ENCODE data around the gene RBMS3.

The RBMS3 gene

DNA sequence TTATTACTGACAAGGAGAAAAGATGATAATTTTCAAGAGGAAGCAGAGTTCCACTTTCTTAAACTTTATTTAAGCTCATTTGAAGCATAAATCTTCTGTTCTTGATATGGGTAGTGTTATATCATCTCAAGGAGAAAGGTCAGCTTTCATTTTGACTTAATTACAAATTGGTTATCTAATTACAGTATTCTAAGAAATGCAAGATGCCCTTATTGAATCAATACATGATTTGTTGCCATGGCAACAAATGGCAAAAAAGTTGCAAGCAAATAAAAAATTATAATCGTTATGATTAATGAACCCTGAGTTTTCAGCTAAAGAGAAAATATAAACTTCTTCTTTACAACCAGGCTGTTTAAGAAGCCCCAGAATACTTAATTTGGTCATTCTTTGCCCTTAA lies 622.7 kb downstream of the RBMS3 start:
- FAIRE-seq (no peak), DNase-seq (ENCODE audit: insufficient read length, low spot score) (no peak)

DNA sequence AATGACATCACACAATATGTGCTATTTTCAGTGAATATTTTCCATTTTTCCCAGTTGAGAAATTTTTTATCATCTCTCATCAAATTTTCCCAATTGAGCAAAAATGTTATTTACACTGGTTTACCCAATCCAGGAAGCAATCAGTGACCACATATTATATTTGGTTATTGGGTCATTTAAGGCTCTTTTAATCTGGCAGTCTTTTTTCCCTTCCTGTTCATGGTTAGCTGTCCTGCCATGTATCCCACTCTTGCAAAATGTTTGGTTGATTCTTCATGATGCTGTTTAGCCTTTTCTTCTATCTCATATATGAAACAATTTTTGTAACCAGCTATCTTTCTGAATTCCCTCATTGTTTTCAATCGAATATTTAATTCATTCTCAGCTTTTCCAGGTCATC lies 626.0 kb downstream of the RBMS3 start:
- FAIRE-seq: no peak
- no peak for DNase-seq (ENCODE audit: insufficient read length, low spot score)

DNA sequence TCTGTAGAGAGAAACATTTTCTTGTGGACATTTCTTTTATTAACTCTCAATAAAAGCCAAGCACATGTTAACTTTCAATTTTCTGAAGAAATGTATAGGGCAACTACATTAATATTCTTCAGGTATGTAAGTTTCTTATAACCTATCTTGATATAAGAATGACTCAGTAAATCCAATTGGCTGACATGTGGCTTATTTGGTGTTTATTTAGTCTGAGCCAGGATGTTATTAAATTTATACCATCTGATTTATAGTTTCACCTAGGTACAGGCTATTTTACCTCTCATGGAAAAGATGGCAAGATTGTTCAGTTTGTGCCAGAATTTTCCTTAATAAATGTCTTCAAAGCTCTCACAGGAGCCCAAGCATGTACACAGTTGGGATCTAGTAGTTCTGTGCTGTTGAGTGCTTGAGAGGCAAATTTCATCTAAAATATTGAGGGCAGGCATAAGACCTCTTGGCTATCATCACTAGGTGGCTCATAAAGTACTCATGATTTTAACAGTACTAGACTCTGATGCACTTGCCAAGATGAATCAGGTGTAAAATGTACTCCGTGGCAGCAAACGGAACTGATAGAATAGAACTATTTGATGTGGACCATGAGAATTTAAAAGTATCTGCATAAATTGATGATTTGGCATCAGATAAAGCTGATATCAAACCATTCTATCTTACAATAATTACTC lies 631.9 kb downstream of the RBMS3 start:
- no peak for FAIRE-seq
- no peak for DNase-seq (ENCODE audit: insufficient read length, low spot score)

DNA sequence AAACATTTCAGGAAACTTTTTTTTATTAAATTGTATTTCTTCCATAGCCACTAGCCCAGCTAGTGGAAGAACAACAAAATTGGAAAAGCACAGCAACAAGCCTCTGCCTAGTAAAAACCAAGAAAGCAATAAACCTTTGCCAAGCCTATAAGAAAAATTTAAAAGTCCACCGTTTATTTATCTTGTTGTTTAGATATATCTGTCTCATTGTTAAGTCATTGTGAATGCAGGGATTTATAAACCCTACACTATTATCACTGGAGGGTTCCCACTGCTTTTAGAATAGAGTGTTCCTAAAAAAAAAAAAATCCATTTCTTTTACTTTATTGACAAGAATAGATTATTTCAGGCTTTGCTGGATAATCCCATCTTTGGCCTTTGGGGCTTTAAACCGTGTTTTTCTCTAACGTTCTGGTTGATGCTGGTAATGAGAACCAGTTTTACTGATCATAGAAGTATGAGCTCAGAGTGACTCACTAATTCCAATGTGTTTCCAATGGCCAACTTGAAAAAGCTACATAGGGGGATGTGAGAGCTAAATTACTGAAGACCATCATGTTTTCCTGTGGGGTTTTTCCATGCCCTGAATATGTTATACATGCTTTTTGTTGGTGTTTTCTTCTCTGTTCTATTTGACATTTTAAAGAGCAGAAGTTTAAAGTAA lies 634.1 kb downstream of the RBMS3 start:
- DNase-seq (ENCODE audit: insufficient read length, low spot score) (no peak), FAIRE-seq (no peak)

- DNase-seq (ENCODE audit: insufficient read length, low spot score): no peak
- no peak for FAIRE-seq
Measured at GRCh38 chr3:29919571-29919970, 638.7 kb downstream of the RBMS3 start.

GRCh38 chr3:29922992-29923746 lies 642.3 kb downstream of the RBMS3 start:
- DNase-seq (ENCODE audit: insufficient read length, low spot score): no peak
- no peak for FAIRE-seq

GRCh38 chr3:29924783-29925561 lies 644.1 kb downstream of the RBMS3 start:
- FAIRE-seq: no peak
- no peak for DNase-seq (ENCODE audit: insufficient read length, low spot score)

DNA sequence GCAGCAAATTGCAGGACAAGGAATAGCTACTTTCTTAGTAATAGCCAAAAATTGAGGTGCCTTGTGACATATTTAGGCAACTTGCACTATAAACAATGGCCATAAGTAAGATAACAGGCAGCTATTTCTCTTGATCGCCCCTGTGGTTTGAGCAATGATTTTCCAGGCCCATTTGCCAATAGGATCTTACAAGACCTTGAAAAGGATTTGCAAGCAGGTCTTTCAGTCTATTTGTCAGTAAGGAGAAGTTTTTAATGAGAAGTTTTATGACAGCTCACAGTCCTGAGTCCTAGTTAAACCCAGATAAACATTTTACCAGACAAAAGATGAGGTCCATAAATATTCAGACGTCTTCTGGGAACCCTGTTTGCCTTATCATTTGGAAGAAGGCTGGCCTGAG lies 645.5 kb downstream of the RBMS3 start:
- no peak for FAIRE-seq
- no peak for DNase-seq (ENCODE audit: insufficient read length, low spot score)

- DNase-seq (ENCODE audit: insufficient read length, low spot score) (no peak), FAIRE-seq (no peak)
Measured at GRCh38 chr3:29932696-29933325, 651.9 kb downstream of the RBMS3 start.

GRCh38 chr3:29933802-29934490 lies 653.1 kb downstream of the RBMS3 start:
- FAIRE-seq (no peak), DNase-seq (ENCODE audit: insufficient read length, low spot score) (no peak)

GRCh38 chr3:29934751-29935150 lies 653.9 kb downstream of the RBMS3 start:
- FAIRE-seq (no peak), DNase-seq (ENCODE audit: insufficient read length, low spot score) (no peak)

- FAIRE-seq: no peak
Measured at GRCh38 chr3:29936054-29936453, 655.2 kb downstream of the RBMS3 start.

GRCh38 chr3:29936766-29937165 lies 655.9 kb downstream of the RBMS3 start:
- DNase-seq (ENCODE audit: insufficient read length, low spot score) (no peak), FAIRE-seq (no peak)

More at GRCh38 chr3:29936054-29936453, 655.2 kb downstream of the RBMS3 start:
- DNase-seq (ENCODE audit: insufficient read length, low spot score): no peak

GRCh38 chr3:29937185-29937584 lies 656.3 kb downstream of the RBMS3 start:
- no peak for FAIRE-seq
- no peak for DNase-seq (ENCODE audit: insufficient read length, low spot score)

- FAIRE-seq: no peak
- no peak for DNase-seq (ENCODE audit: insufficient read length, low spot score)
Measured at GRCh38 chr3:29940759-29941323, 660.0 kb downstream of the RBMS3 start.

DNA sequence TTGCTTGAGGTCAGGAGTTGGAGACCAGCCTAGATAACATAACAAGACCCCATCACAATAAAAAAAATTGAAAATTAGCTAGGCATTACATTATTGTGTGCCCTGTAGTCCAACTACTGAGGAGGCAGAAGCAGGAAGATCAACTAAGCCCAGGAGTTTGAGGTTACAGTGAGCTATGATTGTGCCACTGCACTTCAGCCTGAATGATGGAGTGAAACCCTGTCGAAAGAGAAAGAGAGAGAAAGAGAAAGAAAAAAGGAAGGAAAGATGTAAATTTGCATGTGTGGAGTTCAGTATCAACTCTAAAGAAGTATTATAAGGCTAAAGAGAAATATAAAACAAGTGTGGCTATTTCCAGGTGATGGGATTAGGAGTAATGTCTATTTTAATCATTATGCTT lies 661.4 kb downstream of the RBMS3 start:
- DNase-seq (ENCODE audit: insufficient read length, low spot score) (no peak), FAIRE-seq (no peak)

- DNase-seq (ENCODE audit: insufficient read length, low spot score) (no peak), FAIRE-seq (no peak)
Measured at GRCh38 chr3:29949131-29949530, 668.3 kb downstream of the RBMS3 start.

DNA sequence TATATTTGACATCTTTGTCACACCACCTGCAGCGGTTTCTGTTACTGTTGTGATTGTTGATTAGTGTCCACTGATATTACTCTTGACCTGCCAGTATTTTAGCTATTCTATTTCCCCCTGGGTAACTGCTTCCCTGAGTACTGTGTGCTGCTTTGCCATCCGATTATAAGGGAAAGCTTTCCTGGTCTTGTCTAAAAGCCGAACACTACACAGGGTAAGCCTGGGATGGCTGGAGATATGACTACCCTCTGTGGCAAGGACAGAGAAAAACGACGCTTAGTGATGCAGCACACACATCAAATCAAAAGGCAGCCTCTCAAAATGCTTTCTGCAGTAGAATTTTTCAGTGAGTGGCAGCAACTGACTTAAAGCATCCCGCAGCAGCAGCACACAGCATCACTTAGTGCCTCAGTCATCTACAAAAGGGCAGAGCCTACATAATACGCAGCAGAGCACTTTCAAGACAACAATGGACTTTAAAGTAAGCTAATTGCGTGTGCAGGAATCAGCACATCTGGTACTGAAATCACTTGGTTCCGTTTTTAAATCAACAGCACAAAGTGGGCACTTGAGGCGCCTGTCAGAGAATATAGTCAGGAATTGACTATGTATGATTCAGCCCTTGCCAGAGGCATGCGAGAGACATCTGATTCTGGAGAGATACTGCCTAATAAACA lies 669.2 kb downstream of the RBMS3 start:
- DNase-seq (ENCODE audit: insufficient read length, low spot score) (no peak), FAIRE-seq (no peak)

- no peak for DNase-seq (ENCODE audit: insufficient read length, low spot score)
- no peak for FAIRE-seq
Measured at GRCh38 chr3:29952431-29952830, 671.6 kb downstream of the RBMS3 start.

All from GM19239 (cell line).